ENCODE results near the gene EXOSC1. TPM values are rescaled to one million over a fixed set of nuclear protein-coding genes. Genes with fewer than 3 reads are reported as not detected.
A peak's percentile ranks its signal among the peaks of the same experiment; 100 is the strongest.

Gene EXOSC1
- polyA plus RNA-seq, 1 donor: 39.1 TPM

GRCh38 chr10:97399843-97400545 lies 45.8 kb downstream of the EXOSC1 start:
- Histone ChIP-seq H3K27ac (ENCODE audit: low read length) (peak overlapping the region; percentile 64), H3K4me3 (ENCODE audit: low read length) (peak overlapping the region; percentile 75), H3K36me3 (ENCODE audit: control insufficient read depth, insufficient read depth, low read length) (peaks cover 12% of the 10 kb centered on the region), H3K9me3 (ENCODE audit: control insufficient read depth, low read depth, low read length) (no peaks in the 10 kb centered on the region), H3K4me1 (ENCODE audit: control insufficient read depth, insufficient read depth, low read length) (peaks cover 3% of the 10 kb centered on the region), H3K27me3 (ENCODE audit: control insufficient read depth, insufficient read depth, low read length) (no peaks in the 10 kb centered on the region)
- DNase-seq: peak; percentile 81 to 89
- WGBS (ENCODE audit: insufficient coverage, low lambda C conversion rate): 33% methylated on average over 1 of the region's 21 CpGs

GRCh38 chr10:97396056-97396455 lies 49.8 kb downstream of the EXOSC1 start:
- H3K27ac ChIP-seq (ENCODE audit: low read length): no peak overlapping the region
- no peaks in the 10 kb centered on the region for H3K27me3 ChIP-seq (ENCODE audit: control insufficient read depth, insufficient read depth, low read length)
- H3K9me3 ChIP-seq (ENCODE audit: control insufficient read depth, low read depth, low read length): no peaks in the 10 kb centered on the region
- H3K4me1 ChIP-seq (ENCODE audit: control insufficient read depth, insufficient read depth, low read length): peaks cover 3% of the 10 kb centered on the region
- no CpG with 5 or more reads among the region's 4 CpGs for WGBS (ENCODE audit: insufficient coverage, low lambda C conversion rate)
- H3K36me3 ChIP-seq (ENCODE audit: control insufficient read depth, insufficient read depth, low read length): peaks cover 23% of the 10 kb centered on the region
- DNase-seq: no peak
- H3K4me3 ChIP-seq (ENCODE audit: low read length): no peak overlapping the region

DNA sequence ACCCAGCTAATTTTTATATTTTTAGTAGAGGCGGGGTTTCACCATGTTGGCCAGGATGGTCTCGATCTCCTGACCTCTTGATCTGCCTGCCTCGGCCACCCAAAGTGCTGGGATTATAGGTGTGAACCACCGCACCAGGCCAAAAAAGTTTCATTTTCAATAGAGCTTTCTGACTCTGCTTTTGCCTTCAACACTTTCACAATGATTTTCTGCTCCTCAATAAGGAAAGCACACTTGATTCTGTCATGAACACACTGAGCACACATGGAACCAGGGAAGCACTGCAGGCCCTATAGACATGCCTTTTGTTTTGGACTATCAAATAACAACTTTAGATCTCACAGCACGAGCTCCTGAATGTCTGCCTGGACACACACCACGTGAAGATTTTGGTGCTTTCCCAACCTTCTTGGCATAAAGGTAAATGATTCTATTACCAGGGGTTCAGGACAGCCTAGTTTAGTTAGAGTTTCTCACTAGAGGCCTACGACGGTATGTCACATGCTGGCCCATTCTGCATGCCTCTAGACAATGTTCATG lies 52.7 kb downstream of the EXOSC1 start:
- no peak for DNase-seq
- no peaks in the 10 kb centered on the region for H3K27me3 ChIP-seq (ENCODE audit: control insufficient read depth, insufficient read depth, low read length)
- no peak overlapping the region for H3K4me3 ChIP-seq (ENCODE audit: low read length)
- H3K4me1 ChIP-seq (ENCODE audit: control insufficient read depth, insufficient read depth, low read length): no peaks in the 10 kb centered on the region
- H3K36me3 ChIP-seq (ENCODE audit: control insufficient read depth, insufficient read depth, low read length): peaks cover 46% of the 10 kb centered on the region
- no peak overlapping the region for H3K27ac ChIP-seq (ENCODE audit: low read length)
- H3K9me3 ChIP-seq (ENCODE audit: control insufficient read depth, low read depth, low read length): no peaks in the 10 kb centered on the region
- no CpG with 5 or more reads among the region's 8 CpGs for WGBS (ENCODE audit: insufficient coverage, low lambda C conversion rate)

GRCh38 chr10:97390091-97390490 lies 55.7 kb downstream of the EXOSC1 start:
- WGBS (ENCODE audit: insufficient coverage, low lambda C conversion rate): no CpG with 5 or more reads among the region's 5 CpGs
- H3K27ac ChIP-seq (ENCODE audit: low read length): no peak overlapping the region
- peaks cover 52% of the 10 kb centered on the region for H3K36me3 ChIP-seq (ENCODE audit: control insufficient read depth, insufficient read depth, low read length)
- DNase-seq: no peak
- H3K4me1 ChIP-seq (ENCODE audit: control insufficient read depth, insufficient read depth, low read length): no peaks in the 10 kb centered on the region
- no peaks in the 10 kb centered on the region for H3K9me3 ChIP-seq (ENCODE audit: control insufficient read depth, low read depth, low read length)
- H3K4me3 ChIP-seq (ENCODE audit: low read length): no peak overlapping the region
- no peaks in the 10 kb centered on the region for H3K27me3 ChIP-seq (ENCODE audit: control insufficient read depth, insufficient read depth, low read length)

- no peaks in the 10 kb centered on the region for H3K4me1 ChIP-seq (ENCODE audit: control insufficient read depth, insufficient read depth, low read length)
- WGBS (ENCODE audit: insufficient coverage, low lambda C conversion rate): no CpG with 5 or more reads among the region's 5 CpGs
- H3K9me3 ChIP-seq (ENCODE audit: control insufficient read depth, low read depth, low read length): no peaks in the 10 kb centered on the region
- H3K36me3 ChIP-seq (ENCODE audit: control insufficient read depth, insufficient read depth, low read length): peaks cover 53% of the 10 kb centered on the region
- no peak overlapping the region for H3K4me3 ChIP-seq (ENCODE audit: low read length)
- no peak overlapping the region for H3K27ac ChIP-seq (ENCODE audit: low read length)
- no peaks in the 10 kb centered on the region for H3K27me3 ChIP-seq (ENCODE audit: control insufficient read depth, insufficient read depth, low read length)
- no peak for DNase-seq
Observed at GRCh38 chr10:97388152-97388551, 57.7 kb downstream of the EXOSC1 start.

Other genes starting within 250 kb of the EXOSC1 start
- gene ARHGAP19, start 153.4 kb downstream of the EXOSC1 start, polyA plus RNA-seq: 17.2 TPM
- 5.6 TPM for gene FRAT1, start 126.7 kb downstream of the EXOSC1 start, polyA plus RNA-seq
- gene FRAT2, start 111.3 kb downstream of the EXOSC1 start, polyA plus RNA-seq: 26.0 TPM
- 25.3 TPM for gene RRP12, start 44.7 kb downstream of the EXOSC1 start, polyA plus RNA-seq
- gene PGAM1, start 19.8 kb downstream of the EXOSC1 start, polyA plus RNA-seq: 138 TPM
- 30.7 TPM for gene ZDHHC16, start 169 bp upstream of the EXOSC1 start, polyA plus RNA-seq
- 62.5 TPM for gene MMS19, start 52.4 kb upstream of the EXOSC1 start, polyA plus RNA-seq
- 4.1 TPM for gene UBTD1, start 52.9 kb upstream of the EXOSC1 start, polyA plus RNA-seq
- 0.13 TPM for gene ANKRD2, start 126.8 kb upstream of the EXOSC1 start, polyA plus RNA-seq
- gene HOGA1, start 138.4 kb upstream of the EXOSC1 start, polyA plus RNA-seq: 3.2 TPM
- 0.09 TPM for gene C10orf62, start 143.7 kb upstream of the EXOSC1 start, polyA plus RNA-seq
- gene MORN4, start 187.5 kb upstream of the EXOSC1 start, polyA plus RNA-seq: 18.7 TPM
- 37.4 TPM for gene PI4K2A, start 194.7 kb upstream of the EXOSC1 start, polyA plus RNA-seq
- 56.5 TPM for gene AVPI1, start 241.2 kb upstream of the EXOSC1 start, polyA plus RNA-seq